Superior temporal gyrus (tissue), 1 donor: ENCODE measurements around the gene OS9.

Experiments
- DNase-seq: peaks from one replicate; pipeline ENCODE4 v3.0.0-alpha.2; 2016; ENCODE audit errors: extremely low spot score

The OS9 gene

GRCh38 chr12:57765698-57766463, 71.9 kb downstream of the OS9 start:
- DNase-seq, result no peak

- no peak for DNase-seq
Observed at GRCh38 chr12:57766464-57767304, 72.8 kb downstream of the OS9 start, which contains the start of gene CYP27B1. TSS of gene CYP27B1 (minus strand) at chr12:57767078. CDS start at chr12:57767041, 37 bp downstream.

GRCh38 chr12:57767305-57767698, 73.4 kb downstream of the OS9 start:
- DNase-seq, result no peak

- DNase-seq, result no peak
Observed at GRCh38 chr12:57767876-57768275, 73.9 kb downstream of the OS9 start.

GRCh38 chr12:57769594-57769993, 75.7 kb downstream of the OS9 start:
- DNase-seq, result no peak

- no peak for DNase-seq
Observed at GRCh38 chr12:57770734-57771133, 76.8 kb downstream of the OS9 start.
